HG02642 (cell line): ENCODE results near the gene GLYR1.

Experiments used
- ATAC-seq: cut with Tn5 transposase; IDR thresholded peaks from one replicate; pipeline ENCODE4 v1.9.1; 2021; ENCODE audit warnings: mild to moderate bottlenecking; ENCODE audit not compliant: unreplicated experiment, poor library complexity

Gene GLYR1

GRCh38 chr16:4880006-4880580, 33.0 kb upstream of the GLYR1 start:
- ATAC-seq = no peak

GRCh38 chr16:4879049-4879448, 32.0 kb upstream of the GLYR1 start:
- ATAC-seq = no peak

- no peak for ATAC-seq
These were observed 30.2 kb upstream of the GLYR1 start for GRCh38 chr16:4877380-4877685.

GRCh38 chr16:4876646-4877379, 29.7 kb upstream of the GLYR1 start:
- ATAC-seq = no peak

GRCh38 chr16:4874666-4875065, 27.6 kb upstream of the GLYR1 start:
- no peak for ATAC-seq

DNA sequence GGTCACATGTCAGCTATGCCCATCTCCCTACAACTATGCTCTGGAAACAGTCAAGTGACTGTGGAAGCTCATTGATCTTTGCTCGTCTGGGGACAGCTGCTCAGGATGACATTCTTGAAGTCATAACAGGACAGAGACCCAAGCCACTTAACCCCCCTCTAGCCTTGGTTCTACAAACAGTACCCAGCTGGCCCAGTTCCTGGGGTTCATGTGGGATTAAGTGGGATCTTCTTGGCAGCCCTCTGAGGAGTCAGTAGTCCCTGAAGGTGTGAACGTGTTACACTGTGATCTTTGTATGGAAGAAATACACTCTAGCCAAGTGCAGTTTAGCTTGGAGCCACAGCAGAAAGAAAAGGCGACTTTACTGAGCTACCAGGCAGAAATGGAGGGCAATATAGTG, 26.0 kb upstream of the GLYR1 start:
- ATAC-seq = no peak

DNA sequence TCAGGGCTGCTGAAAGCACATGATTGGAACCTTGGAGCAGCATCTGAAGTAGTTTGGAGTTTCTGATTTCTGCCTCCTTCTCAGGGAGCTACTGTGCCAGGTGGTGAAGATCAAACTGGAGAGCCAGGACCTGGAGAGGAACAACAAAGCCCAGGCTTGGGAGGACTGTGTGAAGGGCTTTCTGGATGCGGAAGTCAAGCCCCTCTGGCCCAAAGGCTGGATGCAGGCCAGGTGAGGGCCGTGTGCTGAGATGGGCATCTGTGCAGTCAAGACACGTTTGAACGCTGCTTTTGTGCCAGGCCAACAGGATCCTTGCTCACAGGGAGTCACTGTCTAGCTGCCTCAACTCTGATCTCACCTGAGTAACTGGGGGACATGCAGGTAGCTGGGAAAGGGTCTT, 24.0 kb upstream of the GLYR1 start:
- no peak for ATAC-seq

- ATAC-seq = no peak
These were observed 23.1 kb upstream of the GLYR1 start for GRCh38 chr16:4870138-4870671.

DNA sequence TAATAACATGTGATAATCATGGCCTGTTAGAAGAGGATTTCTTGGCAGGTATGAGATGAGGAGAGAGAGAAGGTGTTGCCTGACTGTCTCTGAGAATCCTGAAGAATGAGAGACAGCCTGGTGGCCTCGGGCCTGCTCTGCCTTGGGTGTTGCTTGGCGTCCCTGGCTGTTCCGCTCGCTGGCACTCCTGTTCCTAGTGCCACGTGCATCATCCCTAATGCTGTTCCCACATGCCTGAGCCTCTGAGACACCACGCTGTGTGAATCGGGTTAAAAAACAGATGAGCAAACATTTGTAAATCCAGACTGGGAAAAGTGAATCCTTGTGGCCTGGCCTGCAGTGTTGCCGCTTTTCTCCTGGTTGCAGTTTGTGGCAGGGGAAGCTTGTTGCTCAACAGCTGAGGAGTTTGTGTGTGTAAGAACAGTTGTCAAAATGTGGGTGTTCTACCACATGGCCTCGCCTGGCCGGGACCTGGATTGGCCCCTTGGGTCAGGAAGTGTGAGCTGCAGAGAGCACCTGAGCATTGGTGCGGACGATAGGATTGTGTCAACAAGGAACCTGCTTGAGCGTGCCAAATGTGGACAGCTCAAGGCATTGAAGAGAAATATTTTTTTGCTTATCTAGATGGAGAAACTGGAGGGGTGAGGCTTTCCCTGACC, 22.2 kb upstream of the GLYR1 start:
- ATAC-seq = no peak

- no peak for ATAC-seq
These were observed 21.4 kb upstream of the GLYR1 start for GRCh38 chr16:4868535-4868934.

DNA sequence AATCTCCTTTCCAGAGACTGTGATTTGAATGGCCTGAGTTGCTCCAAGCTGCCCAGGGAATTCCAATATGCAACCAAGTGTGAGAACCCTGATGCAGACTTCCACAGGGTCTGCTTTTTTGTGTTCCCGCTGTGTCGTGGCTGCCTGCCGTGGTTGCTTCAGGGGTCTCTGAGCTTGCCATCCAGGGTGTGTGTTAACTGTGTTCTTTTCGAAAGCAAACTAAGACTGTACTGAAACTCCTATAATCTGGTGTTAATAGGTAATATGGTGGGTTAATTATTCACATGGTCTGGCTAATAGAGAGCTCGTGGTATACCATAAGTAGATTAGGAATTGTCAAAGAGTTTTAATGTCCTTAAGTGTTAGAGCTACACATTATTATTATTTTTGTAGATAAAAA, 20.9 kb upstream of the GLYR1 start:
- no peak for ATAC-seq

GRCh38 chr16:4866586-4866985, 19.5 kb upstream of the GLYR1 start:
- no peak for ATAC-seq

GRCh38 chr16:4865231-4865860, 18.3 kb upstream of the GLYR1 start:
- ATAC-seq = no peak

DNA sequence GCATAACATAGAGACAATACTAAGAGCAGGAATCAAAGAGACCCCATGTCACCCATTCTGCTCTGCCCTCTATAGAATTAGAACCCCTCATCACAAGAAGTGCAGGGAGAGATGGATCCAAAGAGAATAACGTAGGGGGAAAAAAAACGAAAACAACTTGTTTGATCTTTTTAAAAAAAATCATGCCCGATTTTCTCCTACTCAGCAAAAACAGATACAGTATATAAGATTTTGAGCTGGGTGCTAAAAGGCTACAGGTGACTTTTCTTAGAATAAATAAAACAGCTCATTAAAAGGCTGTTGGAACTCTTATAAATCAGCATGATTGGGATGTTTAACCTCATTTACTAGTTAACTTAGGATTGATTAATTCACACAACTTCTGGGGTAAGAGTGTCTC, 17.6 kb upstream of the GLYR1 start:
- no peak for ATAC-seq

DNA sequence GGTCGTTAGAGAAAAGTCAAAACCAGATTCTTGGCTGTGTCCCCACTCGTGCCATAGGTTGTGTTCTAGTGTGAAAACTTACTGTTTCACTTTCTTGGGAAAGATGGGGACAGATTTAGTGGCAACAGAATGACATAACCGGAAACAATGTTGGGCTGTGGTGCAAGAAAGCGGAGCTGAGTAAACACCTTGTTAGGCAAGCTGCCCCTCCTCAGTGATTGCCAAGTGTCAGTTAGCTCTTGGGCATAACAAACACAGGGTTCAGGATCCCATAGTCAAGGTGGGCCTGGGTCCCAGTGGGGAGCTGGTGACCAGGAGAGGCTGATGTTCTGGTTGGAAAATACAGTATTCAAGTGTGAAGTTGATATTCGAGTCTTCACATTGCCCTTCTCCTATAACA, 15.6 kb upstream of the GLYR1 start:
- no peak for ATAC-seq

- no peak for ATAC-seq
These were observed 13.7 kb upstream of the GLYR1 start for GRCh38 chr16:4860727-4861342.

GRCh38 chr16:4859900-4860255, 12.8 kb upstream of the GLYR1 start:
- ATAC-seq = no peak

- ATAC-seq = no peak
These were observed 12.3 kb upstream of the GLYR1 start for GRCh38 chr16:4859190-4859899.

GRCh38 chr16:4855804-4856203, 8.7 kb upstream of the GLYR1 start:
- no peak for ATAC-seq

DNA sequence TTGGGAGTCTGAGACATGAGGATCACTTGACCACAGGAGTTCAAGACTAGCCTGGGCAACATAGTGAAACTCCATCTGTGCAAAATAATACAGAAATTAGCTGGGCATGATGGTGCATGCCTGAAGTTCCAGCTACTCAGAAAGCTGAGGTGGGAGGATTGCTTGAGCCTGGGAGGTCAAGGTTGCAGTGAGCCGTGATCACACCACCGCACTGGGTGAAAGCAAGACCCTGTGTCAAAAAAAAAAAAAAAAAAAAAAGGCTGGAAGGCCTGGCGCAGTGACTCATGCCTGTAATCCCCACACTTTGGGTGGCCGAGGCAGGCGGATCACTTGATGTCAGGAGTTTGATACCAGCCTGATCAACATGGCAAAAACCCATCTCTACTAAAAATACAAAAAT, 8.3 kb upstream of the GLYR1 start:
- ATAC-seq = no peak
